H1 (cell line): ENCODE results near the gene KXD1. TPM values are rescaled to one million over a fixed set of nuclear protein-coding genes. Genes with fewer than 3 reads are reported as not detected.

Source experiments
- CTCF ChIA-PET: fragments of 300-600 bp; sonication (Branson Sonifier 250); formaldehyde crosslinking; loops from one replicate; lab custom pipeline; 2021; ENCODE audit not compliant: partially characterized antibody; lab: Charles Lee
- POLR2A ChIA-PET: fragments of 300-600 bp; sonication (Branson Sonifier 250); formaldehyde crosslinking; loops from one replicate; lab custom pipeline; 2021; ENCODE audit warnings: inconsistent platforms; ENCODE audit not compliant: partially characterized antibody; lab: Charles Lee
- DNase-seq, 2 experiments: peaks; one replicate each; pipeline versions ENCODE4 v3.0.0 to v3.0.0-alpha.2; 2010 to 2022; ENCODE audit warnings: low spot score in 2 of 2, low read depth in 1 of 2, mixed read lengths in 1 of 2
- FAIRE-seq: peaks from 2 replicates; lab custom pipeline; 2011; peaks lifted over from hg19 to GRCh38; lab: Jason Lieb, UNC
- H2AFZ ChIP-seq: 2 replicates; pipeline ENCODE4 v1.8.1; 2012; ENCODE audit warnings: low read length, inconsistent platforms
- H2AK5ac ChIP-seq: 2 replicates; pipeline ENCODE4 v1.6.1; 2013; ENCODE audit warnings: low read depth, low read length
- H2BK120ac ChIP-seq: replicated peaks from 2 replicates; pipeline ENCODE3; 2013; ENCODE audit warnings: low read depth, low read length, inconsistent platforms
- H2BK12ac ChIP-seq: 2 replicates; pipeline ENCODE4 v1.6.1; 2013; ENCODE audit warnings: low read depth, low read length
- H2BK15ac ChIP-seq: 2 replicates; pipeline ENCODE4 v1.6.1; 2013; ENCODE audit warnings: low read length
- H2BK20ac ChIP-seq: 2 replicates; pipeline ENCODE4 v1.6.1; 2013; ENCODE audit warnings: low read length
- H2BK5ac ChIP-seq: 2 replicates; pipeline ENCODE4 v1.6.1; 2013; ENCODE audit warnings: low read depth, low read length
- H3K14ac ChIP-seq: 2 replicates; pipeline ENCODE4 v1.6.1; 2013; ENCODE audit warnings: inconsistent platforms; ENCODE audit not compliant: insufficient read length
- H3K18ac ChIP-seq: 2 replicates; pipeline ENCODE4 v1.6.1; 2013; ENCODE audit warnings: low read length; ENCODE audit errors: extremely low read depth
- H3K23ac ChIP-seq: 2 replicates; pipeline ENCODE4 v1.6.1; 2013; ENCODE audit warnings: inconsistent platforms; ENCODE audit not compliant: insufficient read length
- H3K23me2 ChIP-seq: 2 replicates; pipeline ENCODE4 v1.6.1; 2013; ENCODE audit warnings: low read depth, low read length
- H3K27ac ChIP-seq: 2 replicates; pipeline ENCODE4 v1.6.1; 2011; ENCODE audit warnings: low read depth, low read length, inconsistent platforms
- H3K27me3 ChIP-seq, 4 experiments: replicated peaks in 1 of 4; 1 replicate in 1 of 4; 2 replicates in 3 of 4; pipeline versions ENCODE4 v1.6.1 to v1.8.1; 2011 to 2013; ENCODE audit warnings: low read length in 3 of 4, mild to moderate bottlenecking in 3 of 4, inconsistent platforms in 2 of 4, mixed read lengths in 2 of 4, moderate library complexity in 1 of 4; ENCODE audit not compliant: control insufficient read depth in 3 of 4, insufficient read depth in 3 of 4; ENCODE audit errors: extremely low read depth in 1 of 4
- H3K36me3 ChIP-seq, 4 experiments: 2 replicates each; pipeline versions ENCODE4 v1.6.1 to v1.8.1; 2011 to 2013; ENCODE audit warnings: mild to moderate bottlenecking in 4 of 4, low read length in 3 of 4, moderate library complexity in 2 of 4, control low read depth in 1 of 4, inconsistent platforms in 1 of 4; ENCODE audit not compliant: insufficient read depth in 4 of 4, control insufficient read depth in 2 of 4
- H3K4ac ChIP-seq: replicated peaks from 2 replicates; pipeline ENCODE3; 2013; ENCODE audit warnings: low read length, low read depth, mixed read lengths, inconsistent platforms; ENCODE audit not compliant: insufficient read length
- H3K4me1 ChIP-seq, 4 experiments: replicated peaks in 1 of 4; 1 replicate in 1 of 4; 2 replicates in 3 of 4; pipeline versions ENCODE4 v1.6.1 to v1.8.1; 2011 to 2013; ENCODE audit warnings: low read length in 3 of 4, inconsistent platforms in 2 of 4, mixed read lengths in 1 of 4; ENCODE audit not compliant: insufficient read depth in 4 of 4, control insufficient read depth in 3 of 4
- H3K4me2 ChIP-seq, 2 experiments: 2 replicates each; pipeline versions ENCODE4 v1.6.1 to v1.8.1; 2011 to 2013; ENCODE audit warnings: low read depth in 2 of 2, low read length in 2 of 2, control low read depth in 1 of 2, inconsistent platforms in 1 of 2, mild to moderate bottlenecking in 1 of 2; ENCODE audit not compliant: insufficient read depth in 1 of 2
- H3K4me3 ChIP-seq, 4 experiments: fragments of 200-600, 300-600 bp in 1 of 4; sonication (generic), shearing (Covaris generic), sonication (Bioruptor Twin) in 1 of 4; 2 replicates each; pipeline versions ENCODE4 v1.5.1 to v1.8.1; 2011 to 2016; ENCODE audit warnings: low read length in 4 of 4, low read depth in 3 of 4, control low read depth in 2 of 4, inconsistent platforms in 2 of 4, mild to moderate bottlenecking in 2 of 4, mixed read lengths in 1 of 4, moderate library complexity in 1 of 4; ENCODE audit not compliant: insufficient read depth in 2 of 4; ENCODE audit errors: extremely low read depth in 1 of 4
- H3K56ac ChIP-seq: replicated peaks from 2 replicates; pipeline ENCODE3; 2013; ENCODE audit warnings: low read depth, mild to moderate bottlenecking, mixed read lengths, low read length, inconsistent platforms; ENCODE audit not compliant: insufficient read length
- H3K79me1 ChIP-seq: 2 replicates; pipeline ENCODE4 v1.6.1; 2013; ENCODE audit warnings: low read depth, low read length, control low read depth
- H3K79me2 ChIP-seq, 2 experiments: 2 replicates each; pipeline versions ENCODE4 v1.6.1 to v1.8.1; 2012 to 2013; ENCODE audit warnings: low read length in 2 of 2, mild to moderate bottlenecking in 2 of 2, inconsistent platforms in 1 of 2; ENCODE audit not compliant: insufficient read depth in 2 of 2, control insufficient read depth in 1 of 2
- H3K9ac ChIP-seq, 4 experiments: replicated peaks in 1 of 4; 1 replicate in 1 of 4; 2 replicates in 3 of 4; pipeline versions ENCODE4 v1.6.1 to v1.8.1; 2011 to 2013; ENCODE audit warnings: low read depth in 3 of 4, low read length in 3 of 4, control low read depth in 2 of 4, mild to moderate bottlenecking in 2 of 4, moderate library complexity in 2 of 4, inconsistent platforms in 1 of 4; ENCODE audit errors: extremely low read depth in 1 of 4
- H3K9me3 ChIP-seq, 2 experiments: 2 replicates each; pipeline versions ENCODE4 v1.6.1 to v1.8.1; 2012 to 2013; ENCODE audit warnings: mild to moderate bottlenecking in 2 of 2, moderate library complexity in 2 of 2, control low read depth in 1 of 2, inconsistent platforms in 1 of 2, low read depth in 1 of 2, low read length in 1 of 2, mixed read lengths in 1 of 2; ENCODE audit not compliant: insufficient read depth in 2 of 2
- H4K20me1 ChIP-seq, 2 experiments: replicated peaks in 1 of 2; 2 replicates each; pipeline versions ENCODE3 to v1.8.1; 2011 to 2013; ENCODE audit warnings: inconsistent platforms in 2 of 2, low read length in 2 of 2, mild to moderate bottlenecking in 1 of 2; ENCODE audit not compliant: insufficient read depth in 2 of 2, control insufficient read depth in 1 of 2
- H4K5ac ChIP-seq: 2 replicates; pipeline ENCODE4 v1.6.1; 2013; ENCODE audit warnings: low read length, low read depth, mixed read lengths, inconsistent platforms; ENCODE audit not compliant: insufficient read length
- H4K8ac ChIP-seq: 2 replicates; pipeline ENCODE4 v1.8.0; 2013; ENCODE audit warnings: mild to moderate bottlenecking, moderate library complexity, low read length, inconsistent platforms; ENCODE audit not compliant: insufficient read depth; ENCODE audit errors: extremely low read depth
- H4K91ac ChIP-seq: replicated peaks from 2 replicates; pipeline ENCODE3; 2013; ENCODE audit warnings: low read length, mixed read lengths, inconsistent platforms; ENCODE audit not compliant: insufficient read length
- BRCA1 ChIP-seq: IDR thresholded peaks from 2 replicates; pipeline ENCODE4 v1.6.1; 2012; ENCODE audit warnings: low read depth, low read length, improper control_type of control experiment
- CBX8 ChIP-seq: fragments of 300-800, 300-1000 bp; sonication (generic); IDR thresholded peaks from 2 replicates; pipeline ENCODE4 v1.7.1; 2016; ENCODE audit warnings: low read depth, low read length, borderline replicate concordance
- FOSL1 ChIP-seq: IDR thresholded peaks from 2 replicates; pipeline ENCODE4 v1.6.1; 2011; ENCODE audit warnings: mild to moderate bottlenecking, low read depth, low read length, moderate library complexity; ENCODE audit not compliant: insufficient read depth
- SUZ12 ChIP-seq: fragments of 200-600 bp; sonication (generic); IDR thresholded peaks from 2 replicates; pipeline ENCODE4 v1.6.1; 2012; ENCODE audit warnings: mild to moderate bottlenecking, inconsistent platforms, low read length, moderate library complexity, mixed read lengths
- TBP ChIP-seq: IDR thresholded peaks from 2 replicates; pipeline ENCODE4 v1.6.1; 2011; ENCODE audit warnings: low read depth, low read length, improper control_type of control experiment
- WGBS, 2 experiments: shearing (Covaris generic) in 1 of 2; methylation state at CpG; one replicate each; pipeline versions ENCODE4 v1.1.6 to v1.1.7; 2013 to 2015; ENCODE audit warnings: low lambda C conversion rate in 2 of 2, mixed read lengths in 2 of 2, inconsistent platforms in 1 of 2, low coverage in 1 of 2, missing lambda C conversion rate in 1 of 2; ENCODE audit not compliant: insufficient replicate concordance in 2 of 2, insufficient coverage in 1 of 2, insufficient read length in 1 of 2; ENCODE audit errors: extremely low coverage in 1 of 2, missing lambda C conversion rate in 1 of 2; 5-methylcytosine and 5-hydroxymethylcytosine counted together
- polyA plus RNA-seq, 7 experiments: library from polyadenylated mRNA; depleted of rRNA in 3 of 7; stranded (reverse) in 5 of 7; unstranded in 2 of 7; fragments of >200 nt in 5 of 7; fragments of 200-250 nt in 2 of 7; gene quantifications; 1 replicate in 5 of 7; 2 replicates in 1 of 7; 4 replicates in 1 of 7; pipeline versions ENCODE4 v1.2.1 to v1.2.3, GENCODE V29; 2011 to 2013; ENCODE audit warnings: missing spikeins in 2 of 7, mixed read lengths in 2 of 7
- total RNA-seq: library from RNA; stranded (reverse); fragmentation: NEBNext Ultra II Directional; extraction: Animal tissue kit (Norgen Biotek cat#: 25700); gene quantifications from 2 replicates; pipeline ENCODE4 v1.2.1, GENCODE V29; 2021

The KXD1 gene
- total and polyA plus RNA-seq, 2 of the 8 experiments (the other 6 are each of a cell fraction or from before 2014, with no cell fraction given) = 115 to 267 TPM

GRCh38 chr19:18539372-18539771, 18.3 kb upstream of the KXD1 start:
- Histone ChIP-seq H3K4me1 (peaks cover 0 to 6% (median 4%) of the 10 kb centered on the region in 4 experiments; a peak in 1 of 7 replicates), H4K5ac (no peak overlapping the region), H2BK20ac (no peak overlapping the region), H3K27ac (no peak overlapping the region), H3K18ac (no peak overlapping the region), H3K23me2 (peaks cover 8% of the 10 kb centered on the region), H2AK5ac (no peak overlapping the region), H4K91ac (no peak overlapping the region), H3K79me1 (no peaks in the 10 kb centered on the region; the same call in 1 of the 2 replicates), H3K4me2 (no peak overlapping the region), H3K56ac (no peak overlapping the region), H3K14ac (no peak overlapping the region), H2AFZ (no peak overlapping the region), H4K8ac (no peak overlapping the region; the same call in 1 of the 2 replicates), H3K4me3 (no peak overlapping the region), H4K20me1 (peaks cover 2 to 4% of the 10 kb centered on the region in 2 experiments), H3K4ac (no peak overlapping the region), H2BK120ac (no peak overlapping the region), H3K23ac (no peak overlapping the region), H2BK5ac (no peak overlapping the region)
- WGBS, 2 experiments = 94% methylated on average over 18 of the region's 19 CpGs; no CpG with 5 or more reads in 1 of the 2 experiments
- CTCF ChIA-PET = interaction anchor here (0.7 to 1.6 kb wide), 8 partner anchors 10 to 129 kb away, joined by 3 to 5 read pairs (median 4); no protein-coding TSS in a partner anchor
- POLR2A ChIA-PET = interaction anchor here (1.1 to 3.5 kb wide), 2 partner anchors 10 to 32 kb away, joined by 3 to 22 read pairs; partner anchors contain the start of gene UBA52
- DNase-seq = no peak
- TF ChIP-seq TBP (no peak), SUZ12 (no peak), CBX8 (no peak), BRCA1 (no peak), FOSL1 (no peak)
- TF ChIP-seq, all 59 proteins: peak for 0
- Histone ChIP-seq H2BK15ac (no peak overlapping the region), H3K9ac (no peak overlapping the region), H3K79me2 (peaks cover 0 to 16% of the 10 kb centered on the region in 2 experiments; a peak in 2 of 4 replicates), H3K36me3 (peaks cover 17 to 59% (median 34%) of the 10 kb centered on the region in 4 experiments), H2BK12ac (no peak overlapping the region), H3K9me3 (no peaks in the 10 kb centered on the region), H3K27me3 (no peaks in the 10 kb centered on the region)
- FAIRE-seq = no peak
